HG02973 (cell line): Measurements from ENCODE around the gene HPRT1.
"Not testable (repeated sequence)": the region's sequence is repeated elsewhere in the genome, so short reads cannot be mapped to it uniquely, and the experiment has no call there.

ENCODE experiments used
- ATAC-seq: cut with Tn5 transposase; IDR thresholded peaks from one replicate; pipeline ENCODE4 v1.9.1; 2021; ENCODE audit warnings: moderate library complexity; ENCODE audit not compliant: unreplicated experiment

The HPRT1 gene, protein sequence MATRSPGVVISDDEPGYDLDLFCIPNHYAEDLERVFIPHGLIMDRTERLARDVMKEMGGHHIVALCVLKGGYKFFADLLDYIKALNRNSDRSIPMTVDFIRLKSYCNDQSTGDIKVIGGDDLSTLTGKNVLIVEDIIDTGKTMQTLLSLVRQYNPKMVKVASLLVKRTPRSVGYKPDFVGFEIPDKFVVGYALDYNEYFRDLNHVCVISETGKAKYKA

DNA sequence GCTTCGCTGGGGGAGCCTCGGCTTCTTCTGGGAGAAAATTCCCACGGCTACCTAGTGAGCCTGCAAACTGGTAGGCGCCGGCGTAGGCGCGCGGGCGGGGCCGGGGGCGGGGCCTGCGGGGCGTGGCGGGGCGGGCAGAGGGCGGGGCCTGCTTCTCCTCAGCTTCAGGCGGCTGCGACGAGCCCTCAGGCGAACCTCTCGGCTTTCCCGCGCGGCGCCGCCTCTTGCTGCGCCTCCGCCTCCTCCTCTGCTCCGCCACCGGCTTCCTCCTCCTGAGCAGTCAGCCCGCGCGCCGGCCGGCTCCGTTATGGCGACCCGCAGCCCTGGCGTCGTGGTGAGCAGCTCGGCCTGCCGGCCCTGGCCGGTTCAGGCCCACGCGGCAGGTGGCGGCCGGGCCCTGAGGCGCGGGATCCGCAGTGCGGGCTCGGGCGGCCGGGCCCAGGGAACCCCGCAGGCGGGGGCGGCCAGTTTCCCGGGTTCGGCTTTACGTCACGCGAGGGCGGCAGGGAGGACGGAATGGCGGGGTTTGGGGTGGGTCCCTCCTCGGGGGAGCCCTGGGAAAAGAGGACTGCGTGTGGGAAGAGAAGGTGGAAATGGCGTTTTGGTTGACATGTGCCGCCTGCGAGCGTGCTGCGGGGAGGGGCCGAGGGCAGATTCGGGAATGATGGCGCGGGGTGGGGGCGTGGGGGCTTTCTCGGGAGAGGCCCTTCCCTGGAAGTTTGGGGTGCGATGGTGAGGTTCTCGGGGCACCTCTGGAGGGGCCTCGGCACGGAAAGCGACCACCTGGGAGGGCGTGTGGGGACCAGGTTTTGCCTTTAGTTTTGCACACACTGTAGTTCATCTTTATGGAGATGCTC lies at the start of gene HPRT1:
Gene HPRT1, plus strand, starts transcription at position 161 of the 857 bp plus-strand sequence. Its CDS starts 147 bp downstream, at position 308.
- ATAC-seq, result peak; percentile 83

DNA sequence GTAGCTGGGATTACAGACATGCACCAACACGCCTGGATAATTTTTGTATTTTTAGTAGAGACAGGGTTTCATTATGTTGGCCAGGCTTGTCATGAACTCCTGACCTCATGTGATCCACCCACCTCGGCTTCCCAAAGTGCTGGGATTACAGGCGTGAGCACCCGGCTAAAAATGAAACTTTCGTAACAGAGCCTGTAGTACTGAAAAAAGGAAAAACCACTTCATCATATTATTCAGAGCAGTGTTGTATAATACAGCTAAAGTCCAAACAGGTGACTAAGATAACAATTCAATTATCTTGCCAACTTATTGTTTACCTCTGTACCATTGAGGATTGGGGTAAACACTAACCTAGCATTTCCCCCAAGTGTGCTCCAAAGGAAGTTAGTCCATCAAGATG lies 43.9 kb upstream of the HPRT1 start:
- no peak for ATAC-seq

DNA sequence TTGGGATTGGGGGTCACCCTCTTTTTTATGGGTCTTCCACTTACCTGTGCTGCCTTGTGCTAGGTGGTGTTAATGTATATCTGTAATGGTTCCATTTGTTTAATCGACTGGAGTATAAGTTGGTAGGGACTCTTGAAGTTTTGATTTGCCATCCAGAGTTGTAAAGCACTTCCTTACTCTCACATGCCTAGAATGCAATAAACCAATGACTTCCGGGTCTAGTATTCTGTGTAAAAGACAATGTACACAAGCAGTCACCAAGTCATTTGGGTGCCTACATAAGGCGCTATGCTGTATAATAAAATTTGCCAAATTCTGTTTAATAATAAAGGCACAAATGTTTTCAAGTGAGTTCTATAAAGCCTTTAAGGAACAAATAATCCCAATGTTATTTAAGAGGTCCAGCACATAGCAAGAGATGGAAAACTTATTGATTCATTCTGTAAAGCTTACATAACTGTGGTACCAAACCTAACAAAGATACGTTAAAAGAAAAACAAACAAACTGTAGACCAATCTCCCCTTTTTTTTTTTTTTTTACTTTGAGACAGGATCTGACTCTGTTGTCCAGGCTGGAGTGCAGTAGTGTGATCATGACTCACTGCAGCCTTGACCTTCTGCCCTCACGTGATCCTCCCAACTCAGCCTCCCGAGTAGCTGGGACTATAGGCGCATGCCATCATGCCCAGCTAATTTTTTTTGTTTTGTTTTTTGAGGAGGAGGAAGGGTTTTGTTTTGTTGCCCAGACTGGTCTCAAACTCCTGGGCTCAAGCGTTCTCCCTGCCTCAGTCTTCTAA lies 41.5 kb upstream of the HPRT1 start:
- no peak for ATAC-seq

DNA sequence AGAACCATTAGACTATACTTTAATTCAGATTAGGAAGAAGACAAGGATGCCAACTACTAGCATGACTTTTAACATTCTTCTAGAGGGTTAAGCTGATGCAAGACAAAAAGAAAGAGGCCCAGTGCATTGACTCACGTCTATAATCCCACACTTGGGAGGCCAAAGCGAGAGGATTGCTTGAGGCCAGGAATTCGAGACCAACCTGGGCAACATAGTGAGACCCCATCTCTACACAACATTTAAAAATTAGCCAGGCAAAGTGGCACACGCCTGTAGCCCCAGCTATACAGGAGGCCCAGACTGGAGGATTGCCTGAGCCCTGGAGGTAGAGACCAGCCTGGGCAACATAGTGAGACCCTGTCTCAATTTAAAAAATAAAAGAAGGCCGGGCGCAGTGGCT lies 40.2 kb upstream of the HPRT1 start:
- no peak for ATAC-seq

DNA sequence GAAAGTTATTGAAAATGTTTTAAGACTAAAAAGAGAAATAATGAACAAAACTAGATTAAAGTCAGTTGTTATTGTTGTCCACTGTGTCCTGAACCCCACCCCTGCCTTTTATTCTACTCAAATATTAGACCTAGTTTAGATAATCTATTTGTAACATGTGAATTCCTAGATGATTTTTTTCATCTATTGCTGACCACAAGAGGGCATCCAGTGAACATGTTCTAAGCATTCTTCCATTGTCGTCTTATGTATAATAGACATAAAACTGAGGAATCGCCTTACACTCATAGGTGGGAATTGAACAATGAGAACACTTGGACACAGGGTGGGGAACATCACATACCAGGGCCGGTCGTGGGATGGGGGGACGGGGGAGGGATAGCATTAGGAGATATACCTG lies 36.4 kb upstream of the HPRT1 start:
- no peak for ATAC-seq

DNA sequence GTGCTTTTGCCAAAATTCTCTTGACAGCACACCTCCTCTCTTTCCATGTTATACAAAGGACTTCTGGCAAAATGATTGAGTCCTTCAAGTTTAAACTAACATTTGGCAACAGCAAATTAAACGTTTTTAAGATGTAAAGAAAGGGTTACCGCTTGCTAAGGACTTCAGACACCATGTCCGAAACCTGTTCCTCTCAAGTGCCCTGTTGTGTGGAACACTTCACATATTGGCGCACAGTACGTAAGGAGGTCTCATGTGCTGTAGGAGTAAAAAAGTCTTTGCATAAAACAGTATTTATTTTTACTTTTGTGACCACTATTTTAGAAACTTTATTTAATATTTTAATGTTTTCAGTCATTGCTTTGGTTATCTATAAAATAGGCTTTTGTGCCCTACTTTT lies 33.7 kb upstream of the HPRT1 start:
- ATAC-seq, result no peak

DNA sequence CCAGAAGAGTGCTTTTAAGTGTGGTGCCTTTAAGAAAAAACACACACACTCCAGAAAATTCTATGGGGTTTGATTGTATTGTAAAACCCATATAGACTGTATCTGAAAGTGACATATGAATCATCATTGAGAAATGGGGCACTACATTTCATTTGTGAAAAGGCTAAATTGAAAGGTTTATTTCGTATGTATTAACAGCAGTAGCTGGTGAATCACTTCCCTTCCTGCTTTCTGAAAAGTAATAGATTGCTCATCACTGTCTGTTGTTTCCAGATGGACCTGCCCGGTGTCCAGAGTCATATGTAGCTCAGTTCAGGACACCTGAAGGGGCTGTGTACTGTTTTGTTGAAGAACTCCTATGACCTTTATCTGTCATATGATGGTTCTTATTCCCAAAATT lies 28.1 kb upstream of the HPRT1 start:
- ATAC-seq, result no peak

DNA sequence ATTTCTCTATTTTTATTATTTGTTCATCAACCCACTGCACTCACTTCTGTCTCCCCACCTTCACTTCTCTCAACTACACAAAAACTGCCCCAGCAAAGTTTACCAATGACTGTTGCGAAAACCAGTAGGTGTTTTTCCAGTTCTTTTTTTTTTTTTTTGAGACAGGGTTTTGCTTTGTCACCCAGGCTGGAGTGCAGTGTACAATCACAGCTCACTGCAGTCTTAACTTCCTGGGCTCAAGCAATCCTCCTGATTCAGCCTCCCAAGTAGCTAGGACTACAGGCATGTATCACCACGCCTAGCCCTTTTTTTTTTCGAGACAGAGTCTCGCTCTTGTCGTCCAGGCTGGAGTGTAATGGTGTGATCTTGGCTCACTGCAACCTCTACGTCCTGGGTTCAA lies 24.1 kb upstream of the HPRT1 start:
- no peak for ATAC-seq

DNA sequence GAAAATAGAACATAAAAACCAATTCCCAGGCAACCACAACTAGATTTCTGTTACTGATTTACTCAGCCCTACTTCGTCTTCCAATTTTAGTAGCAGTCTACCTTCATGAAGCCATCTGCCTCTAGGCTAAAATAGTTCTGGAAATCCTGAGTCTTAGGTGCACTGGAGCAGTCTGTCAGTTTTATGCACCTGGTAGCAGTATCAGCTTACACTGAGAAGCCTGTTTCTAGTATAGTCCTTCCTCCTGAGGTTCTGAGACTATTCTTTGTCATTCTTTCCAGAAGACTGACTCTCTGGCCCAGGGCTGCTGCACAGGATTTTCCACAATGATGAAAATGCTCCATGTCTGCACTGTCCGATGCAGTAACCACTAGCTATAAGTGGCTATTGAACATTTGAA lies 16.9 kb upstream of the HPRT1 start:
- no peak for ATAC-seq

DNA sequence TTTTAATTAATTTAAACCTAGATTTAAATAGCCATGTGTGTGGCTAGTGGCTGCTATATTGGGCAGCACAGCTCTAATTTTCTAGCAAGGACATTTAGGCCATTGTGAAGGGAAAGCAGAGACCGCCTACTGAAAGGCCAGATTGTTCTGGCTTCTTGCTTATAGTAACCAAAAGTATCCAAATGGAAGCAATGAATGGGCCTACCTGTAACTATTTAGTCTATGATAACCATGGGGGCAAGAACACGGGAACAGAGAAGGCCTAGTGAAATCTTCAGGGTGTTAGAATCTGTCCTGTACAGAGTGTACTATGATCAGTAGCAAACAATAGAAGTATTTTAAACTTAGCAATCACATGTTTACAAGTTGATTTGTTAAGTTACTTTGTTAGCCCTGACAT lies 16.5 kb upstream of the HPRT1 start:
- no peak for ATAC-seq

DNA sequence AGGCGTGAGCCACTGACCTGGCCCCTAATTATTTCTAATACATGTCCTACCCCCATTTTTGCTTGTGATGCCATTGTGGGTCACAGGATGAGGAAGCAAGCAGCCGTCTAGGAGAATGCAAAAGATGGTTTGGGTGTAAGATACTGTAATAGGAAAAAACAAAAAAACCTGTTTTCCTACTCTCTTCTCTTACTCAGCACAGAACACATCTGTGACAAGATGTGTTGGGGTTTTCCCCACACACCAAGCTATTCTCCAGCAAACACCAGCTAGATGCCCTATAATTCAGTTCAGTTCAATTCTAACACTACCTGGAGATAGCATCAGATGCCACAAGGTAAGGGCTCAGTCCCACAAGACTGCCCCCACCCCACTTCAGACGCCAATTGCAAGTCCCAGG lies 15.3 kb upstream of the HPRT1 start:
- ATAC-seq, result no peak

DNA sequence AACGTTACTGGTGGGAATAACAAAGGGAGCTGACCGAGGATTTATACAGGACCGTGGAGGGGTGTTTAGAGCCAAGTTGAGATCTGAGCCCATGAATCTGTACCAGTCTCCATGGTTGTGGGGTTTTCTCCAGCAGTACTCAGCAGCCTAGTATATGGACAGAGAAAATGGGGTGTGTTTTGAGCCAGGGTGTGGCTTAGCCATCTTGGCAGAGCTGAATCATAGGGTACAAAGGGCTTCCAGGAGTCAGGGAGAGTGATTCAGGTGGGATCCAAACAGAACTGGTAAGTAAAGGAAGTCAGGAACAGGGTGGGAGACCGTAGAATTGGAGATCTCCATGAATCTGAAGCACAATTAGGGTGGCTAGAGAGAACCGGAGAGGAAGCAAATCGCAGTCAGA lies 7.4 kb upstream of the HPRT1 start:
- ATAC-seq, result no peak

DNA sequence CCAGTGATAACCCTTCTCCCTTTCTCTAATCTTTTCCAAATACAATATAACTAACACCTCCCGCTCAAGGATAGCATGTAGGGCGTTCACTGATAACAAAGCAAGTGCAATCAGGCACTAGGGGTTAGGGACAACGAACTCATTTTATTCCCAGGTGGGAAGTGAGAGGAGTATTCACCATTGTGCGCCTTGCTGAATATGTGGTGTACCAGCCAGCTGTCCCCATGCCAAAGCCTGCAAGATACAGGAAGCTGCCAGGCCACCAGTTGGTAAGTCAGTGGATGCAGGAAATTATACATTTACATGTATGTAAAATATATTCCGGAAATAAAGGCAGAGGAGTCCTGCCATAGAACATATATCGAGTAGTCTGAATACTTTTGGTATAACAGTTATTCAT lies 6.3 kb upstream of the HPRT1 start:
- ATAC-seq, result no peak

DNA sequence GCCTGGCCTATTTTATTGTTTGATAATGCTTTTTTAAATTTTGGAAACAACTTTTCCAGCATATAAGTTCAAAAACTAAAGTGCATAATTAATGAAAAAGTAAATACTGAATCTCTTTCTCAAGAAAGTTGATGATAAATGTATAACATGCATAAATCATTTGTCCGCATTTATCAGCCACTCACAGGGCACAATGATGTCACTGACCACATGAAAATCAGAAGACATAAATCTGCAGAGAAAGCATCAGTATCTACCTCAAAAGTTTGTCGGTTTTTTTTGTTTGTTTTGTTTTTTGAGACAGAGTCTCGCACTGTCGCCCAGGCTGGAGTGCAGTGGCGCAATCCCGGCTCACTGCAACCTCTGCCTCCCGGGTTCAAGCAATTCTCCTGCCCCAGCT lies 5.5 kb upstream of the HPRT1 start:
- ATAC-seq, result no peak

DNA sequence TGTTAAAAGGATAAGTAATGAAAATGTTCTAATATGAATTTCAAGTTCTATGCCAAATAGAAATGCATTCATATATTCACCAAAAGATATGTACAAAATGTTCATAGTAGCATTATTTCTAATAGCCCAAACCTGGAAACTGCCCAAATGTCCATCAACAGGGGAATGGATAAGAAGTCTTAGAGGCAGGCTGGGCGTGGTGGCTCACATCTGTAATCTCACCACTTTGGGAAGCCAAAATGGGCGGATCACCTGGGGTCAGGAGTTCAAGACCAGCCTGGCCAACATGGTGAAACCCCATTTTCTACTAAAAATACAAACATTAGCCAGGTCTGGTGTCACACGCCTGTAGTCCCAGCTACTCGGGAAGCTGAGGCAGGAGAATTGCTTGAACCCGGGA lies 2.3 kb upstream of the HPRT1 start:
- no peak for ATAC-seq

DNA sequence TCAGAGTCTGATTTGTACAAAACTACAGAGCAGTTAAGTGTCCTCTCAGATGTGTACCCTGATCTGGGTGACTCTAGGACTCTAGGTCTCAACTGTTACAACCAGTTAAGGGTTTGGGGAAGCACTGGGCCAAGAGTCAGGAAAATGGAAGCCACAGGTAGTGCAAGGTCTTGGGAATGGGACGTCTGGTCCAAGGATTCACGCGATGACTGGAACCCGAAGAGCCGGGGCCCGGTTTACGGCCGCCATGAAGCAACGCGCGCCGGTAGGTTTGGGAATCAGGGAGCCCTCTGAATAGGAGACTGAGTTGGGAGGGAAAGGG lies 321 bp upstream of the HPRT1 start:
- ATAC-seq, result peak; percentile 7

DNA sequence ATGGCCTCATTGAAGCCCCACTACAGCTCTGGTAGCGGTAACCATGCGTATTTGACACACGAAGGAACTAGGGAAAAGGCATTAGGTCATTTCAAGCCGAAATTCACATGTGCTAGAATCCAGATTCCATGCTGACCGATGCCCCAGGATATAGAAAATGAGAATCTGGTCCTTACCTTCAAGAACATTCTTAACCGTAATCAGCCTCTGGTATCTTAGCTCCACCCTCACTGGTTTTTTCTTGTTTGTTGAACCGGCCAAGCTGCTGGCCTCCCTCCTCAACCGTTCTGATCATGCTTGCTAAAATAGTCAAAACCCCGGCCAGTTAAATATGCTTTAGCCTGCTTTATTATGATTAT lies 876 bp downstream of the HPRT1 start:
- ATAC-seq, result peak; percentile 30

DNA sequence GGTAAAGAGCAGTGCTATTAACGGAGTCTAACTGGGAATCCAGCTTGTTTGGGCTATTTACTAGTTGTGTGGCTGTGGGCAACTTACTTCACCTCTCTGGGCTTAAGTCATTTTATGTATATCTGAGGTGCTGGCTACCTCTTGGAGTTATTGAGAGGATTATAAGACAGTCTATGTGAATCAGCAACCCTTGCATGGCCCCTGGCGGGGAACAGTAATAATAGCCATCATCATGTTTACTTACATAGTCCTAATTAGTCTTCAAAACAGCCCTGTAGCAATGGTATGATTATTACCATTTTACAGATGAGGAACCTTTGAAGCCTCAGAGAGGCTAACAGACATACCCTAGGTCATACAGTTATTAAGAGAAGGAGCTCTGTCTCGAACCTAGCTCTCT lies 1.5 kb downstream of the HPRT1 start:
- ATAC-seq, result no peak

DNA sequence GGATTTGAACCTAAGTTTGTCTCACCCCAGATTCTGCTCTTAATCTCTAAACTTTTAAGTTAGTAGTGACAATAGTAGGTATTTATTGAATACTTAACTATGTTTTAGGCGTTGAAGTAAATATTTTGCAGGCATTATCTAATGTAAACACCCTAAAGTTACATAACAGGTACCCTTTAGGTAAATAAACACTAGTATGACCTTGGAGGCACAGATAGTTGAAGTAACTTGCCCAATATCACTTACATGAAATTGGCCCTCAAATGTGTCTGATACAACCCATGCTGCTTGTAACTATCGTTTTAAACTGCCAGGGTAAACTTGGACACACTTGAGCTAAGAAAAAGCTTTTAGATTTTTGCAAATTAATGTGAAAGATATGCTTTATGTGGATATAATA lies 3.0 kb downstream of the HPRT1 start:
- no peak for ATAC-seq

DNA sequence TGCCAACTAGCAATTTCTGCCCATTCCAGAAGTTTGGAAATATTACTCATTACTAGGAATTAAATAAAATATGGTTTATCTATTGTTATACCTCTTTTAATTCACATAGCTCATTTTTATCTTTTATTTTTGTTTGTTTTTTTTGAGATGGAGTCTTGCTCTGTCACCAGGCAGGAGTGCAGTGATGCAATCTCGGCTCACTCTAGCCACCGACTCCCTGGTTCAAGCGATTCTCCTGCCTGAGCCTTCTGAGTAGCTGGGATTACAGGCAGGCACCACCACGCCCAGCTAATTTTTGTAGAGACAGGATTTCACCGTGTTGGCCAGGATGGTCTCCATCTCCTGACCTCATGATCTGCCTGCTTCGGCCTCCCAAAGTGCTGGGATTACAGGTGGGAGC lies 4.5 kb downstream of the HPRT1 start:
- ATAC-seq, result not testable (repeated sequence)

DNA sequence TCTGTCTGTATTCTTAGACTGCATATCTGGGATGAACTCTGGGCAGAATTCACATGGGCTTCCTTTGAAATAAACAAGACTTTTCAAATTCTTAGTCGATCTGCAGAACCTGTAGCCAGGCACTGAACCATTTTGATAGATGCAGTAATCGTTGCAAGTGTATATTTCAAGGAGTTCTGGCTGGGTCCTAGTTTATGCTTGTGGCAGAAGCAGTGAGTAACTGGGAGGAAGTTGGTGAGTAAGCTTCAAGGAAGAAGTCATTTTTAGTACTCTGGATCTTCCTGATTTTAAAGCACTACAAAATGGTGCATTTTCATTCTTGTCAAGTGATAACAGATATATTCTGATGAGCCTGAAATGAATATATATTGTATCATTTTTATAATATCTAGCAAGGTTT lies 9.5 kb downstream of the HPRT1 start:
- no peak for ATAC-seq

DNA sequence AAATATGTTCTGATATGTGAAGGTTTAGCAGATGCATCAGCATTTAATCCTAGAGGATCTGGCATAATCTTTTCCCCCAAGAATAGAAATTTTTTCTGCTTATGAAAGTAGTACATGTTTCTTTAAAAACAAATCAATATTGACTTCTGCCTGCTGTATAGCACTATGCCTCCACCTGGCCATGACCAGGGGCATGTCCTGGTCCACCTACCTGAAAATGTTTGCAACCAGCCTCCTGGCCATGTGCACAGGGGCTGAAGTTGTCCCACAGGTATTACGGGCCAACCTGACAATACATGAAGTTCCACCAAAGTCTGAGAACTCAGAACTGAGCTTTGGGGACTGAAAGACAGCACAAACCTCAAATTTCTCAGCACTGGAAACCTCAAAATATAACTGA lies 10.0 kb downstream of the HPRT1 start:
- no peak for ATAC-seq
